Nephron progenitor cell (in vitro differentiated cells): ENCODE results near the gene NRG2.

ENCODE experiments used
- DNase-seq: peaks from one replicate; pipeline ENCODE4 v3.0.0; 2021
- H3K27ac Mint-ChIP-seq: 2 replicates; pipeline ENCODE4 v1.8.0; 2021; ENCODE audit warnings: mild to moderate bottlenecking, moderate library complexity, mixed read lengths
- H3K27me3 Mint-ChIP-seq: 2 replicates; pipeline ENCODE4 v1.8.0; 2021; ENCODE audit warnings: mild to moderate bottlenecking, low read depth, mixed read lengths; ENCODE audit not compliant: poor library complexity
- H3K36me3 Mint-ChIP-seq: 2 replicates; pipeline ENCODE4 v1.8.0; 2021; ENCODE audit warnings: low read depth, mixed read lengths
- H3K4me1 Mint-ChIP-seq: 2 replicates; pipeline ENCODE4 v1.8.0; 2021; ENCODE audit warnings: mixed read lengths
- H3K4me3 Mint-ChIP-seq: 2 replicates; pipeline ENCODE4 v1.8.0; 2021; ENCODE audit warnings: mild to moderate bottlenecking, moderate library complexity, mixed read lengths
- H3K9me3 Mint-ChIP-seq: 2 replicates; pipeline ENCODE4 v1.8.0; 2021; ENCODE audit warnings: mild to moderate bottlenecking, moderate library complexity, mixed read lengths
- TF ChIP-seq, protein P1 (sequence below): fragments of 200-600 bp; sonication (generic); IDR thresholded peaks from 2 replicates; pipeline ENCODE4 v1.5.0; 2021; ENCODE audit warnings: antibody characterized with exemption

Gene NRG2

DNA sequence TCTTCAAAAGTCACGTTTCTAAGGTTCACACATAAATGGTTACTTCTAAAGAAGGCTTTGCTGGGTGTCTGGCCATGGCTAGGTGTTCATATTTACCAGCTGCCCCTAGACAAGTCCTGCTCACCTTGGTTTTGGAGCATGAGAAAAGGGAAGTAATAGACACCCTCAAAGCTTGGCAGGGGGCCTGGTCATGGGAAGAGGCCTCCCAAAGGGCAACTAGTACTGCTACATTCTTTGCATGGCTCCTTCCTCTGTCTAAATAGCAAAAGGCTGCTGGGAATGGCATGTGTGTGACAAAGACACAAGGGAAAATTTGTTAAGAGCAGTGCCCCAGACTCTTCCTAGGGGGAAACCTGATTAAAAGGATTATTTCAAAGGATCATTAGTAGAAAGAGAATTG lies 93.4 kb downstream of the NRG2 start:
- H3K27me3 Mint-ChIP-seq = peaks cover 46% of the 10 kb centered on the region
- H3K27ac Mint-ChIP-seq = no peak overlapping the region
- H3K9me3 Mint-ChIP-seq = no peaks in the 10 kb centered on the region
- TF ChIP-seq, protein P1, sequence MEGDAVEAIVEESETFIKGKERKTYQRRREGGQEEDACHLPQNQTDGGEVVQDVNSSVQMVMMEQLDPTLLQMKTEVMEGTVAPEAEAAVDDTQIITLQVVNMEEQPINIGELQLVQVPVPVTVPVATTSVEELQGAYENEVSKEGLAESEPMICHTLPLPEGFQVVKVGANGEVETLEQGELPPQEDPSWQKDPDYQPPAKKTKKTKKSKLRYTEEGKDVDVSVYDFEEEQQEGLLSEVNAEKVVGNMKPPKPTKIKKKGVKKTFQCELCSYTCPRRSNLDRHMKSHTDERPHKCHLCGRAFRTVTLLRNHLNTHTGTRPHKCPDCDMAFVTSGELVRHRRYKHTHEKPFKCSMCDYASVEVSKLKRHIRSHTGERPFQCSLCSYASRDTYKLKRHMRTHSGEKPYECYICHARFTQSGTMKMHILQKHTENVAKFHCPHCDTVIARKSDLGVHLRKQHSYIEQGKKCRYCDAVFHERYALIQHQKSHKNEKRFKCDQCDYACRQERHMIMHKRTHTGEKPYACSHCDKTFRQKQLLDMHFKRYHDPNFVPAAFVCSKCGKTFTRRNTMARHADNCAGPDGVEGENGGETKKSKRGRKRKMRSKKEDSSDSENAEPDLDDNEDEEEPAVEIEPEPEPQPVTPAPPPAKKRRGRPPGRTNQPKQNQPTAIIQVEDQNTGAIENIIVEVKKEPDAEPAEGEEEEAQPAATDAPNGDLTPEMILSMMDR = no peak
- no peaks in the 10 kb centered on the region for H3K36me3 Mint-ChIP-seq
- peaks cover 35% of the 10 kb centered on the region for H3K4me1 Mint-ChIP-seq
- H3K4me3 Mint-ChIP-seq = no peak overlapping the region
- DNase-seq = no peak

- TF ChIP-seq, protein P1 = no peak
- Mint-ChIP-seq H3K27me3 (peaks cover 50% of the 10 kb centered on the region), H3K4me1 (peaks cover 15% of the 10 kb centered on the region), H3K27ac (no peak overlapping the region), H3K9me3 (peaks cover 7% of the 10 kb centered on the region), H3K36me3 (no peaks in the 10 kb centered on the region), H3K4me3 (no peak overlapping the region)
- no peak for DNase-seq
Observed at GRCh38 chr5:139947727-139948126, 95.4 kb downstream of the NRG2 start.

DNA sequence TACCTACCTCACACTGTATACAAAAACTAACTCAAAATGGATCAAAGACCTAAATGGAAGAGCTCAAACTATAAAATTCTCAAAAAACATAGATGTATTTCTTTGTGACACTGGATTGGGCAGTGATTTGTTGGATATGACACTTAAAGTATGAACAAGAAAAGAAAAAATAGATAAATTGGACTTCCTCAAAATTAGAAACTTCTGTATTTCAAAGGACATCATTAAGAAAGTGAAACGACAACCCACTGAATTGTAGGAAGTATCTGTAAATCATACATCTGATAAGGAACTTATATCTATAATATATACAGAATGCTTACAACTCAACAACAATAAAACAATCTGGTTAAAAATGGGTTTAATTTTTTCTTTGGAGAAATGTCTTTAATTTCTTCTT lies 96.7 kb downstream of the NRG2 start:
- Mint-ChIP-seq H3K27ac (no peak overlapping the region), H3K4me1 (peaks cover 2% of the 10 kb centered on the region), H3K27me3 (peaks cover 54% of the 10 kb centered on the region), H3K9me3 (peaks cover 20% of the 10 kb centered on the region), H3K4me3 (no peak overlapping the region), H3K36me3 (no peaks in the 10 kb centered on the region)
- DNase-seq = no peak
- TF ChIP-seq, protein P1 = no peak

- TF ChIP-seq, protein P1 = no peak
- Mint-ChIP-seq H3K4me1 (no peaks in the 10 kb centered on the region), H3K27ac (no peak overlapping the region), H3K9me3 (peaks cover 24% of the 10 kb centered on the region), H3K36me3 (no peaks in the 10 kb centered on the region), H3K4me3 (no peak overlapping the region), H3K27me3 (peaks cover 56% of the 10 kb centered on the region)
- DNase-seq = no peak
Observed at GRCh38 chr5:139946006-139946405, 97.1 kb downstream of the NRG2 start.

DNA sequence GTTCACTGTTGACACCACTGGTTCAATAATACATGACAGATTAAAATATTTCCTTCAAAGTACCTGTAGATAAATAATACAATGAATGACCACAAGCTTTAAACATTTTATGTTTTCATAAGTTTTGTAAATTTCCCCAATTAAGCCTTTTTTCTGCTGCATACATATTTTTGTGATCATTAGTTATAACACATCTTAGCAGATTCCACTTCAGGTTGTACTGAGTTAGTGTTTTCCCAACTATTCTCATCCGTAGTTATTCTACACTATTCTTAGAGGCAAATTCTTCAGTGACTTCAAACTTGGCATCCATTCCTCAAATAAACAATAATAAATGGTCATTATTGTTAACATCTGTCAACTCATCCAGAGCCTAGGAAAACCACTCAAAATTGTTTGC lies 100.9 kb downstream of the NRG2 start:
- TF ChIP-seq, protein P1 = no peak
- no peak overlapping the region for H3K27ac Mint-ChIP-seq
- no peak for DNase-seq
- no peaks in the 10 kb centered on the region for H3K4me1 Mint-ChIP-seq
- peaks cover 49% of the 10 kb centered on the region for H3K9me3 Mint-ChIP-seq
- peaks cover 70% of the 10 kb centered on the region for H3K27me3 Mint-ChIP-seq
- H3K36me3 Mint-ChIP-seq = no peaks in the 10 kb centered on the region
- H3K4me3 Mint-ChIP-seq = no peak overlapping the region

- no peak for DNase-seq
- peaks cover 51% of the 10 kb centered on the region for H3K27me3 Mint-ChIP-seq
Observed at GRCh38 chr5:139930406-139930805, 112.7 kb downstream of the NRG2 start.

More at GRCh38 chr5:139930406-139930805, 112.7 kb downstream of the NRG2 start:
- Mint-ChIP-seq H3K27ac (no peak overlapping the region), H3K9me3 (no peaks in the 10 kb centered on the region), H3K36me3 (no peaks in the 10 kb centered on the region), H3K4me3 (no peak overlapping the region), H3K4me1 (no peaks in the 10 kb centered on the region)
- TF ChIP-seq, protein P1 = no peak
